Measurements from ENCODE around the gene ECD. TPM values are rescaled to one million over a fixed set of nuclear protein-coding genes. Genes with fewer than 3 reads are reported as not detected.

The ECD gene
- 10 to 100 TPM; 29.8 to 35.4 (median 31.3) TPM for total RNA-seq

- DNase-seq (ENCODE audit: low spot score in 2 of 2), result peak; percentile 93 to 98
- WGBS, 2 donors, result 1% methylated on average over 40 to 43 of the region's 49 CpGs
- intact Hi-C loops (cut with DNase I; ENCODE audit: low total_unique reads), result no loop called here
- TF ChIP-seq POLR2A (IDR thresholded peaks at IDR 0.05) (peak in 1 of 2 donors; percentile 79), CTCF (IDR thresholded peaks at IDR 0.05) (no peak)
- H3K4me3 ChIP-seq (ENCODE audit: low read depth, poor library complexity, severe bottlenecking), result peak within 1 kb of the TSS; percentile 84
Observed at GRCh38 chr10:73167783-73168464, at the start of gene ECD, which contains the start of gene FAM149B1. ECD (minus strand) TSS chr10:73168008; CDS start chr10:73163937, 4,071 bp downstream. FAM149B1 (plus strand) TSS chr10:73168119; CDS start chr10:73168340, 221 bp downstream.

DNA sequence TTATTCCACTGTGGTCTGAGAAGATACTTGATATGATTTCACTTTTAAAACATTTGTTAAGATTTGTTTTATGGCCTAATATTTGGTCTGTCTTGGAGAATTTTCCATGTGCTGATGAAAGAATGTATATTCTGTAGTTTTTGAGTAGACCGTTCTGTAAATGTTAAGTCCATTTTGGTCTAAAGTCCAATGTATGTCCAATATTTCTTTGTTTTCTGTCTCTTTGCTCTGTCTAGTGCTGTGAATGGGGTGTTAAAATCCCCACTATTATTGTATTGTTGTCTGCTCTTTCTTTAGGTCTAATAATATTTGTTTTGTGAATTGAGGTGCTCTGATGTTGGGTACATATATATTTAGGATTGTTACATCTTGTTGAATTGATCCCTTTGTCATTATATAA is 47.9 kb upstream of the ECD start:
- H3K4me3 ChIP-seq (ENCODE audit: low read depth, poor library complexity, severe bottlenecking), result no peak overlapping the region
- intact Hi-C loops (cut with DNase I; ENCODE audit: low total_unique reads), result no loop called here
- 94 to 98% methylated on average over 1 of the region's 1 CpG for WGBS, 2 donors
- TF ChIP-seq CTCF (IDR thresholded peaks at IDR 0.05), result no peak
- no peak for TF ChIP-seq POLR2A (IDR thresholded peaks at IDR 0.05)
- no peak for DNase-seq (ENCODE audit: low spot score in 2 of 2)

- WGBS, 2 donors, result 80 to 84% methylated on average over 4 of the region's 4 CpGs
- intact Hi-C loops (cut with DNase I; ENCODE audit: low total_unique reads), result no loop called here
- no peak overlapping the region for H3K4me3 ChIP-seq (ENCODE audit: low read depth, poor library complexity, severe bottlenecking)
- DNase-seq (ENCODE audit: low spot score in 2 of 2), result no peak
- TF ChIP-seq CTCF (IDR thresholded peaks at IDR 0.05) (no peak), POLR2A (IDR thresholded peaks at IDR 0.05) (no peak)
Observed at GRCh38 chr10:73211106-73211811, 43.5 kb upstream of the ECD start.

- DNase-seq (ENCODE audit: low spot score in 2 of 2), result no peak
- no peak overlapping the region for H3K4me3 ChIP-seq (ENCODE audit: low read depth, poor library complexity, severe bottlenecking)
- intact Hi-C loops (cut with DNase I; ENCODE audit: low total_unique reads), result no loop called here
- 89 to 95% methylated on average over 3 of the region's 3 CpGs for WGBS, 2 donors
- no peak for TF ChIP-seq CTCF (IDR thresholded peaks at IDR 0.05)
- no peak for TF ChIP-seq POLR2A (IDR thresholded peaks at IDR 0.05)
Observed at GRCh38 chr10:73210395-73211105, 42.7 kb upstream of the ECD start.

DNA sequence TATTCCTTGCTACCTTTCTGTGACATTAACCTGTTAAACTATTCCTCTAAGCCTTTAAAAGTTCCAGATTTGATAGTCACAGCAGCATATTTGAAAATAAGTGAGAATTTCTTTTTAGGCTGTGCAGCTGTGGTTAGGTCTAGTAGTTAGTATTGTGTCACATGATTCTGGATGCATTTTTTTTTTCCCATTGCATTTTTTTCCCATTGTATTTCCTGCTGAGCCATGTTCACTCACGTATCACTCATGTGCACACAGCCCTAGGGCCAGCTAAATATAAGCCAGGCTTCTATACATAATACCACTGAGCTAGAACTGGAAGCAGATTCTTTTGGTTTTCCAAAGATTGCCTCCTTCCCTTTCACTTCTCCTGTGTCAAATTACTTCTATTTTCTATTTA is 41.9 kb upstream of the ECD start:
- WGBS, 2 donors, result 45 to 53% methylated on average over 1 of the region's 1 CpG
- H3K4me3 ChIP-seq (ENCODE audit: low read depth, poor library complexity, severe bottlenecking), result no peak overlapping the region
- intact Hi-C loops (cut with DNase I; ENCODE audit: low total_unique reads), result no loop called here
- TF ChIP-seq POLR2A (IDR thresholded peaks at IDR 0.05) (no peak), CTCF (IDR thresholded peaks at IDR 0.05) (no peak)
- DNase-seq (ENCODE audit: low spot score in 2 of 2), result no peak

Data from lower leg skin (tissue), 4 donors.